Measurements from ENCODE around the gene ATP5MC3. TPM values are rescaled to one million over a fixed set of nuclear protein-coding genes. Genes with fewer than 3 reads are reported as not detected.

ATP5MC3 gene
- total and polyA plus RNA-seq, 2 of the 13 experiments (the other 11 are each of a cell fraction or from before 2014, with no cell fraction given), result 676 to 1,007 TPM

GRCh38 chr2:175167792-175168563, 13.5 kb downstream of the ATP5MC3 start, which contains the start of gene ATF2 (continued):
- peak; percentile 33 for TF ChIP-seq PTBP1 (IDR thresholded peaks at IDR 0.05; ENCODE audit: low read depth, low read length, poor library complexity, severe bottlenecking)
- no peak for TF ChIP-seq HDAC6 (IDR thresholded peaks at IDR 0.05; ENCODE audit: low read depth, low read length)
- TF ChIP-seq TOE1 (CRISPR knock-in tag; IDR thresholded peaks at IDR 0.05), result no peak; the same call in 1 of the 2 replicates
- TF ChIP-seq MNT (IDR thresholded peaks at IDR 0.05), result peak; percentile 38
- TF ChIP-seq NPAS2 (CRISPR knock-in tag; IDR thresholded peaks at IDR 0.05; ENCODE audit: borderline replicate concordance), result no peak
- TF ChIP-seq ZNF367 (CRISPR knock-in tag; IDR thresholded peaks at IDR 0.05; ENCODE audit: borderline replicate concordance), result peak; percentile 97; the same call in 1 of the 2 replicates
- TF ChIP-seq MXD4 (CRISPR knock-in tag; IDR thresholded peaks at IDR 0.05), result no peak
- TF ChIP-seq XRCC5 (optimal IDR thresholded peaks at IDR 0.05; ENCODE audit: low read length), result peak; percentile 85
- TF ChIP-seq HDAC2 (CRISPR knock-in tag; IDR thresholded peaks at IDR 0.05), result peak; percentile 75
- TF ChIP-seq, protein P1, sequence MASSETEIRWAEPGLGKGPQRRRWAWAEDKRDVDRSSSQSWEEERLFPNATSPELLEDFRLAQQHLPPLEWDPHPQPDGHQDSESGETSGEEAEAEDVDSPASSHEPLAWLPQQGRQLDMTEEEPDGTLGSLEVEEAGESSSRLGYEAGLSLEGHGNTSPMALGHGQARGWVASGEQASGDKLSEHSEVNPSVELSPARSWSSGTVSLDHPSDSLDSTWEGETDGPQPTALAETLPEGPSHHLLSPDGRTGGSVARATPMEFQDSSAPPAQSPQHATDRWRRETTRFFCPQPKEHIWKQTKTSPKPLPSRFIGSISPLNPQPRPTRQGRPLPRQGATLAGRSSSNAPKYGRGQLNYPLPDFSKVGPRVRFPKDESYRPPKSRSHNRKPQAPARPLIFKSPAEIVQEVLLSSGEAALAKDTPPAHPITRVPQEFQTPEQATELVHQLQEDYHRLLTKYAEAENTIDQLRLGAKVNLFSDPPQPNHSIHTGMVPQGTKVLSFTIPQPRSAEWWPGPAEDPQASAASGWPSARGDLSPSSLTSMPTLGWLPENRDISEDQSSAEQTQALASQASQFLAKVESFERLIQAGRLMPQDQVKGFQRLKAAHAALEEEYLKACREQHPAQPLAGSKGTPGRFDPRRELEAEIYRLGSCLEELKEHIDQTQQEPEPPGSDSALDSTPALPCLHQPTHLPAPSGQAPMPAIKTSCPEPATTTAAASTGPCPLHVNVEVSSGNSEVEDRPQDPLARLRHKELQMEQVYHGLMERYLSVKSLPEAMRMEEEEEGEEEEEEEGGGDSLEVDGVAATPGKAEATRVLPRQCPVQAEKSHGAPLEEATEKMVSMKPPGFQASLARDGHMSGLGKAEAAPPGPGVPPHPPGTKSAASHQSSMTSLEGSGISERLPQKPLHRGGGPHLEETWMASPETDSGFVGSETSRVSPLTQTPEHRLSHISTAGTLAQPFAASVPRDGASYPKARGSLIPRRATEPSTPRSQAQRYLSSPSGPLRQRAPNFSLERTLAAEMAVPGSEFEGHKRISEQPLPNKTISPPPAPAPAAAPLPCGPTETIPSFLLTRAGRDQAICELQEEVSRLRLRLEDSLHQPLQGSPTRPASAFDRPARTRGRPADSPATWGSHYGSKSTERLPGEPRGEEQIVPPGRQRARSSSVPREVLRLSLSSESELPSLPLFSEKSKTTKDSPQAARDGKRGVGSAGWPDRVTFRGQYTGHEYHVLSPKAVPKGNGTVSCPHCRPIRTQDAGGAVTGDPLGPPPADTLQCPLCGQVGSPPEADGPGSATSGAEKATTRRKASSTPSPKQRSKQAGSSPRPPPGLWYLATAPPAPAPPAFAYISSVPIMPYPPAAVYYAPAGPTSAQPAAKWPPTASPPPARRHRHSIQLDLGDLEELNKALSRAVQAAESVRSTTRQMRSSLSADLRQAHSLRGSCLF (CRISPR knock-in tag; IDR thresholded peaks at IDR 0.05; ENCODE audit: borderline replicate concordance), result no peak
- peak; percentile 86 to 98 for TF ChIP-seq POLR2A (IDR thresholded peaks at IDR 0.05; ENCODE audit: insufficient read depth in 1 of 2, low read depth in 2 of 2, low read length in 2 of 2)
- TF ChIP-seq, protein P2, sequence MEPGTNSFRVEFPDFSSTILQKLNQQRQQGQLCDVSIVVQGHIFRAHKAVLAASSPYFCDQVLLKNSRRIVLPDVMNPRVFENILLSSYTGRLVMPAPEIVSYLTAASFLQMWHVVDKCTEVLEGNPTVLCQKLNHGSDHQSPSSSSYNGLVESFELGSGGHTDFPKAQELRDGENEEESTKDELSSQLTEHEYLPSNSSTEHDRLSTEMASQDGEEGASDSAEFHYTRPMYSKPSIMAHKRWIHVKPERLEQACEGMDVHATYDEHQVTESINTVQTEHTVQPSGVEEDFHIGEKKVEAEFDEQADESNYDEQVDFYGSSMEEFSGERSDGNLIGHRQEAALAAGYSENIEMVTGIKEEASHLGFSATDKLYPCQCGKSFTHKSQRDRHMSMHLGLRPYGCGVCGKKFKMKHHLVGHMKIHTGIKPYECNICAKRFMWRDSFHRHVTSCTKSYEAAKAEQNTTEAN (CRISPR knock-in tag; conservative IDR thresholded peaks at IDR 0.05), result peak; percentile 82; the same call in 1 of the 2 replicates
- TF ChIP-seq SNAI1 (CRISPR knock-in tag; IDR thresholded peaks at IDR 0.05; ENCODE audit: borderline replicate concordance), result no peak
- 0 out of 2 replicates have a peak, but pooled peaks have one; percentile 29 for TF ChIP-seq E2F5 (CRISPR knock-in tag; conservative IDR thresholded peaks at IDR 0.05)
- peak; percentile 98 for TF ChIP-seq KDM2A (CRISPR knock-in tag; IDR thresholded peaks at IDR 0.05; ENCODE audit: borderline replicate concordance, low read depth)
- TF ChIP-seq RELA (CRISPR knock-in tag; IDR thresholded peaks at IDR 0.05), result no peak
- peak; percentile 88; the same call in 1 of the 2 replicates for TF ChIP-seq ETS1 (CRISPR knock-in tag; IDR thresholded peaks at IDR 0.05)
